H1 (cell line): Measurements from ENCODE around the gene DMBT1. TPM values are rescaled to one million over a fixed set of nuclear protein-coding genes. Genes with fewer than 3 reads are reported as not detected.
"Not testable (repeated sequence)": the region's sequence is repeated elsewhere in the genome, so short reads cannot be mapped to it uniquely, and the experiment has no call there.

Source experiments
- CTCF ChIA-PET: fragments of 300-600 bp; sonication (Branson Sonifier 250); formaldehyde crosslinking; loops from one replicate; lab custom pipeline; 2021; ENCODE audit not compliant: partially characterized antibody; lab: Charles Lee
- POLR2A ChIA-PET: fragments of 300-600 bp; sonication (Branson Sonifier 250); formaldehyde crosslinking; loops from one replicate; lab custom pipeline; 2021; ENCODE audit warnings: inconsistent platforms; ENCODE audit not compliant: partially characterized antibody; lab: Charles Lee
- DNase-seq, 2 experiments: peaks; one replicate each; pipeline versions ENCODE4 v3.0.0 to v3.0.0-alpha.2; 2010 to 2022; ENCODE audit warnings: low spot score in 2 of 2, low read depth in 1 of 2, mixed read lengths in 1 of 2
- FAIRE-seq: peaks from 2 replicates; lab custom pipeline; 2011; peaks lifted over from hg19 to GRCh38; lab: Jason Lieb, UNC
- H2AFZ ChIP-seq: 2 replicates; pipeline ENCODE4 v1.8.1; 2012; ENCODE audit warnings: low read length, inconsistent platforms
- H2AK5ac ChIP-seq: 2 replicates; pipeline ENCODE4 v1.6.1; 2013; ENCODE audit warnings: low read depth, low read length
- H2BK120ac ChIP-seq: replicated peaks from 2 replicates; pipeline ENCODE3; 2013; ENCODE audit warnings: low read depth, low read length, inconsistent platforms
- H2BK12ac ChIP-seq: 2 replicates; pipeline ENCODE4 v1.6.1; 2013; ENCODE audit warnings: low read depth, low read length
- H2BK15ac ChIP-seq: 2 replicates; pipeline ENCODE4 v1.6.1; 2013; ENCODE audit warnings: low read length
- H2BK20ac ChIP-seq: 2 replicates; pipeline ENCODE4 v1.6.1; 2013; ENCODE audit warnings: low read length
- H2BK5ac ChIP-seq: 2 replicates; pipeline ENCODE4 v1.6.1; 2013; ENCODE audit warnings: low read depth, low read length
- H3K14ac ChIP-seq: 2 replicates; pipeline ENCODE4 v1.6.1; 2013; ENCODE audit warnings: inconsistent platforms; ENCODE audit not compliant: insufficient read length
- H3K18ac ChIP-seq: 2 replicates; pipeline ENCODE4 v1.6.1; 2013; ENCODE audit warnings: low read length; ENCODE audit errors: extremely low read depth
- H3K23ac ChIP-seq: 2 replicates; pipeline ENCODE4 v1.6.1; 2013; ENCODE audit warnings: inconsistent platforms; ENCODE audit not compliant: insufficient read length
- H3K23me2 ChIP-seq: 2 replicates; pipeline ENCODE4 v1.6.1; 2013; ENCODE audit warnings: low read depth, low read length
- H3K27ac ChIP-seq: 2 replicates; pipeline ENCODE4 v1.6.1; 2011; ENCODE audit warnings: low read depth, low read length, inconsistent platforms
- H3K27me3 ChIP-seq, 4 experiments: replicated peaks in 1 of 4; 1 replicate in 1 of 4; 2 replicates in 3 of 4; pipeline versions ENCODE4 v1.6.1 to v1.8.1; 2011 to 2013; ENCODE audit warnings: low read length in 3 of 4, mild to moderate bottlenecking in 3 of 4, inconsistent platforms in 2 of 4, mixed read lengths in 2 of 4, moderate library complexity in 1 of 4; ENCODE audit not compliant: control insufficient read depth in 3 of 4, insufficient read depth in 3 of 4; ENCODE audit errors: extremely low read depth in 1 of 4
- H3K36me3 ChIP-seq, 4 experiments: 2 replicates each; pipeline versions ENCODE4 v1.6.1 to v1.8.1; 2011 to 2013; ENCODE audit warnings: mild to moderate bottlenecking in 4 of 4, low read length in 3 of 4, moderate library complexity in 2 of 4, control low read depth in 1 of 4, inconsistent platforms in 1 of 4; ENCODE audit not compliant: insufficient read depth in 4 of 4, control insufficient read depth in 2 of 4
- H3K4ac ChIP-seq: replicated peaks from 2 replicates; pipeline ENCODE3; 2013; ENCODE audit warnings: low read length, low read depth, mixed read lengths, inconsistent platforms; ENCODE audit not compliant: insufficient read length
- H3K4me1 ChIP-seq, 4 experiments: replicated peaks in 1 of 4; 1 replicate in 1 of 4; 2 replicates in 3 of 4; pipeline versions ENCODE4 v1.6.1 to v1.8.1; 2011 to 2013; ENCODE audit warnings: low read length in 3 of 4, inconsistent platforms in 2 of 4, mixed read lengths in 1 of 4; ENCODE audit not compliant: insufficient read depth in 4 of 4, control insufficient read depth in 3 of 4
- H3K4me2 ChIP-seq, 2 experiments: 2 replicates each; pipeline versions ENCODE4 v1.6.1 to v1.8.1; 2011 to 2013; ENCODE audit warnings: low read depth in 2 of 2, low read length in 2 of 2, control low read depth in 1 of 2, inconsistent platforms in 1 of 2, mild to moderate bottlenecking in 1 of 2; ENCODE audit not compliant: insufficient read depth in 1 of 2
- H3K4me3 ChIP-seq, 4 experiments: fragments of 200-600, 300-600 bp in 1 of 4; sonication (generic), shearing (Covaris generic), sonication (Bioruptor Twin) in 1 of 4; 2 replicates each; pipeline versions ENCODE4 v1.5.1 to v1.8.1; 2011 to 2016; ENCODE audit warnings: low read length in 4 of 4, low read depth in 3 of 4, control low read depth in 2 of 4, inconsistent platforms in 2 of 4, mild to moderate bottlenecking in 2 of 4, mixed read lengths in 1 of 4, moderate library complexity in 1 of 4; ENCODE audit not compliant: insufficient read depth in 2 of 4; ENCODE audit errors: extremely low read depth in 1 of 4
- H3K56ac ChIP-seq: replicated peaks from 2 replicates; pipeline ENCODE3; 2013; ENCODE audit warnings: low read depth, mild to moderate bottlenecking, mixed read lengths, low read length, inconsistent platforms; ENCODE audit not compliant: insufficient read length
- H3K79me1 ChIP-seq: 2 replicates; pipeline ENCODE4 v1.6.1; 2013; ENCODE audit warnings: low read depth, low read length, control low read depth
- H3K79me2 ChIP-seq, 2 experiments: 2 replicates each; pipeline versions ENCODE4 v1.6.1 to v1.8.1; 2012 to 2013; ENCODE audit warnings: low read length in 2 of 2, mild to moderate bottlenecking in 2 of 2, inconsistent platforms in 1 of 2; ENCODE audit not compliant: insufficient read depth in 2 of 2, control insufficient read depth in 1 of 2
- H3K9ac ChIP-seq, 4 experiments: replicated peaks in 1 of 4; 1 replicate in 1 of 4; 2 replicates in 3 of 4; pipeline versions ENCODE4 v1.6.1 to v1.8.1; 2011 to 2013; ENCODE audit warnings: low read depth in 3 of 4, low read length in 3 of 4, control low read depth in 2 of 4, mild to moderate bottlenecking in 2 of 4, moderate library complexity in 2 of 4, inconsistent platforms in 1 of 4; ENCODE audit errors: extremely low read depth in 1 of 4
- H3K9me3 ChIP-seq, 2 experiments: 2 replicates each; pipeline versions ENCODE4 v1.6.1 to v1.8.1; 2012 to 2013; ENCODE audit warnings: mild to moderate bottlenecking in 2 of 2, moderate library complexity in 2 of 2, control low read depth in 1 of 2, inconsistent platforms in 1 of 2, low read depth in 1 of 2, low read length in 1 of 2, mixed read lengths in 1 of 2; ENCODE audit not compliant: insufficient read depth in 2 of 2
- H4K20me1 ChIP-seq, 2 experiments: replicated peaks in 1 of 2; 2 replicates each; pipeline versions ENCODE3 to v1.8.1; 2011 to 2013; ENCODE audit warnings: inconsistent platforms in 2 of 2, low read length in 2 of 2, mild to moderate bottlenecking in 1 of 2; ENCODE audit not compliant: insufficient read depth in 2 of 2, control insufficient read depth in 1 of 2
- H4K5ac ChIP-seq: 2 replicates; pipeline ENCODE4 v1.6.1; 2013; ENCODE audit warnings: low read length, low read depth, mixed read lengths, inconsistent platforms; ENCODE audit not compliant: insufficient read length
- H4K8ac ChIP-seq: 2 replicates; pipeline ENCODE4 v1.8.0; 2013; ENCODE audit warnings: mild to moderate bottlenecking, moderate library complexity, low read length, inconsistent platforms; ENCODE audit not compliant: insufficient read depth; ENCODE audit errors: extremely low read depth
- H4K91ac ChIP-seq: replicated peaks from 2 replicates; pipeline ENCODE3; 2013; ENCODE audit warnings: low read length, mixed read lengths, inconsistent platforms; ENCODE audit not compliant: insufficient read length
- WGBS, 2 experiments: shearing (Covaris generic) in 1 of 2; methylation state at CpG; one replicate each; pipeline versions ENCODE4 v1.1.6 to v1.1.7; 2013 to 2015; ENCODE audit warnings: low lambda C conversion rate in 2 of 2, mixed read lengths in 2 of 2, inconsistent platforms in 1 of 2, low coverage in 1 of 2, missing lambda C conversion rate in 1 of 2; ENCODE audit not compliant: insufficient replicate concordance in 2 of 2, insufficient coverage in 1 of 2, insufficient read length in 1 of 2; ENCODE audit errors: extremely low coverage in 1 of 2, missing lambda C conversion rate in 1 of 2; 5-methylcytosine and 5-hydroxymethylcytosine counted together
- polyA plus RNA-seq, 7 experiments: library from polyadenylated mRNA; depleted of rRNA in 3 of 7; stranded (reverse) in 5 of 7; unstranded in 2 of 7; fragments of >200 nt in 5 of 7; fragments of 200-250 nt in 2 of 7; gene quantifications; 1 replicate in 5 of 7; 2 replicates in 1 of 7; 4 replicates in 1 of 7; pipeline versions ENCODE4 v1.2.1 to v1.2.3, GENCODE V29; 2011 to 2013; ENCODE audit warnings: missing spikeins in 2 of 7, mixed read lengths in 2 of 7
- total RNA-seq: library from RNA; stranded (reverse); fragmentation: NEBNext Ultra II Directional; extraction: Animal tissue kit (Norgen Biotek cat#: 25700); gene quantifications from 2 replicates; pipeline ENCODE4 v1.2.1, GENCODE V29; 2021

The DMBT1 gene
- total and polyA plus RNA-seq, 2 of the 8 experiments (the other 6 are each of a cell fraction or from before 2014, with no cell fraction given): 0.03 TPM; not detected in 1

DNA sequence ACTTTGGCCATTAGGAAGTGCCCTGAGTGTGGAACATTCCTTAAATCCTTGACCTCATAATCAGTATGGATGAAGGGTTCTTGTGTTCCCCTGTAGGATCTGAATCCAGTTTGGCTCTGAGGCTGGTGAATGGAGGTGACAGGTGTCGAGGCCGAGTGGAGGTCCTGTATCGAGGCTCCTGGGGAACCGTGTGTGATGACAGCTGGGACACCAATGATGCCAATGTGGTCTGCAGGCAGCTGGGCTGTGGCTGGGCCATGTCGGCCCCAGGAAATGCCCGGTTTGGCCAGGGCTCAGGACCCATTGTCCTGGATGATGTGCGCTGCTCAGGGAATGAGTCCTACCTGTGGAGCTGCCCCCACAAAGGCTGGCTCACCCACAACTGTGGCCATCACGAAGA is 60.4 kb downstream of the DMBT1 start:
- DNase-seq, H3K23me2 ChIP-seq, H4K8ac ChIP-seq, H3K79me1 ChIP-seq, H4K91ac ChIP-seq, H3K27me3 ChIP-seq, H3K27ac ChIP-seq, H3K14ac ChIP-seq, H2AFZ ChIP-seq, H3K4me3 ChIP-seq, H3K18ac ChIP-seq, H3K4me2 ChIP-seq, H3K4ac ChIP-seq, H2BK120ac ChIP-seq, H3K36me3 ChIP-seq, H4K20me1 ChIP-seq, H2BK20ac ChIP-seq, H2BK12ac ChIP-seq, H3K9me3 ChIP-seq, H2BK15ac ChIP-seq, POLR2A ChIA-PET, H3K9ac ChIP-seq, H3K79me2 ChIP-seq, H2BK5ac ChIP-seq, FAIRE-seq, H3K4me1 ChIP-seq, H3K23ac ChIP-seq, H4K5ac ChIP-seq, H3K56ac ChIP-seq, H2AK5ac ChIP-seq: not testable (repeated sequence)
- WGBS, 2 experiments: 86% methylated on average over 8 of the region's 8 CpGs; no CpG with 5 or more reads in 1 of the 2 experiments
- CTCF ChIA-PET: interaction anchor here (0.8 to 4.2 kb wide), 3 partner anchors 54 to 334 kb away, joined by 3 to 21 read pairs (median 3); no protein-coding TSS in a partner anchor
